RWPE1 (cell line): ENCODE results near the gene ATG7.

ENCODE experiments used
- CTCF ChIA-PET: fragments of 350-600 bp; sonication (Branson Sonifier 250); formaldehyde crosslinking; extraction: SDS; loops from one replicate; lab custom pipeline; 2021; lab: Yijun Ruan, JAX
- POLR2A ChIA-PET: fragments of 400-600 bp; formaldehyde crosslinking; extraction: SDS; loops from one replicate; lab custom pipeline; 2020; ENCODE audit warnings: antibody characterized with exemption; ENCODE audit not compliant: low non-redundant PET; lab: Yijun Ruan, JAX
- DNase-seq: peaks from one replicate; pipeline ENCODE4 v3.0.0; 2012; ENCODE audit warnings: low spot score
- H3K27ac ChIP-seq: fragments of 450-650 bp; 2 replicates; pipeline ENCODE4 v1.5.1; 2017
- CTCF ChIP-seq: fragments of 450-650 bp; conservative IDR thresholded peaks from 2 replicates; pipeline ENCODE4 v1.5.1; 2017; ENCODE audit warnings: low read depth, mild to moderate bottlenecking

Gene ATG7

GRCh38 chr3:11430207-11430606 is 158.0 kb downstream of the ATG7 start:
- CTCF ChIA-PET = interaction anchor here (0.6 kb wide), 1 partner anchor 194 kb away, joined by 3 read pairs; no protein-coding TSS in a partner anchor
- no peak for DNase-seq
- POLR2A ChIA-PET = no interaction called here
- no peak overlapping the region for H3K27ac ChIP-seq
- no peak for TF ChIP-seq CTCF

GRCh38 chr3:11430624-11431023 is 158.4 kb downstream of the ATG7 start:
- ChIA-PET CTCF (interaction anchor here (0.6 kb wide), 1 partner anchor 194 kb away, joined by 3 read pairs; no protein-coding TSS in a partner anchor), POLR2A (no interaction called here)
- DNase-seq = no peak
- H3K27ac ChIP-seq = no peak overlapping the region
- no peak for TF ChIP-seq CTCF

- ChIA-PET POLR2A (no interaction called here), CTCF (no interaction called here)
- no peak for TF ChIP-seq CTCF
- no peak overlapping the region for H3K27ac ChIP-seq
- DNase-seq = no peak
Observed at GRCh38 chr3:11431319-11431718, 159.1 kb downstream of the ATG7 start.

GRCh38 chr3:11434017-11434526 is 161.9 kb downstream of the ATG7 start:
- no peak for TF ChIP-seq CTCF
- H3K27ac ChIP-seq = no peak overlapping the region
- CTCF ChIA-PET = no interaction called here
- DNase-seq = no peak
- POLR2A ChIA-PET = no interaction called here

- H3K27ac ChIP-seq = no peak overlapping the region
- no peak for TF ChIP-seq CTCF
- ChIA-PET POLR2A (no interaction called here), CTCF (no interaction called here)
- no peak for DNase-seq
Observed at GRCh38 chr3:11434563-11435096, 162.4 kb downstream of the ATG7 start.

GRCh38 chr3:11435440-11436165 is 163.4 kb downstream of the ATG7 start:
- TF ChIP-seq CTCF = no peak
- CTCF ChIA-PET = no interaction called here
- H3K27ac ChIP-seq = no peak overlapping the region
- POLR2A ChIA-PET = no interaction called here
- no peak for DNase-seq
